ENCODE data around the gene PDE4D. TPM values are rescaled to one million over a fixed set of nuclear protein-coding genes. Genes with fewer than 3 reads are reported as not detected.
A peak's percentile ranks its signal among the peaks of the same experiment; 100 is the strongest.

The PDE4D gene
- polyA plus RNA-seq, 1 donor (not counting 4 experiments of a cell fraction or from before 2014, with no cell fraction given): 3.6 TPM

DNA sequence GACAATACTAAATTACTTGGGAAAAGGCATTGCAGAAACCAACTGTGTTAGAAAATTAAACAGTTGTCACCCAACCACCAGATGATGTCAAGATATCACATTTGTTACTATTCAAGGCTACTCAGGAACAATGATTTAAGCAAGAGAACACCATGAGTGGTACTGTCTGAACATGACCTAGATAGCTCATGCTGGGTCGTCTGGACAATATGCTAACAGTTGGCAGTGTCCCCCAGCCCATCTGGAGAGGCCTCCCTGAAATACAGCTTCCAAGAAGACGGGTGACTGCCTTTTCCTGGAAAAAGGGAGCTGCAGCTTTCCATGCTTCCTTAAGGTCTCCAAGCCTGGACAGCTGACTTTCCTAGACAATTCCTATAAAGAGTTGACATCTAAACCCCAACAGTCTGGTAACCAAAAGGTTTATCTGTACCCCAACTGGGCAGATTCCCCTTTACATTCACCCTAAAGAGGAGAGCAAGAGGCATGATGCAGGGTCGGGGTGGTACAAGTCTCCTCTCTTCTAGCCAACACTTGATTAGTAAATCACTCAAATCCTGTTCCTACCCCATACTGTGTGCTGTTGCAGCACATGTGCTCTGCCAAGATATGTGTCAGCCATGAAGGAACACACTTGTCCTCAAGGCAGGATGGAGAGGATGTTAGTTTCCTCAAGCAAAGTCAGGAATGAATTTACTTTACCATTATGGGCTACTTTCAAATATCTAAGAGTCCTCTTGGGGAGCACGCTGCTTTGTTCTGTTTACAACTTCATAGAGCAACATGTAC, 433.0 kb downstream of the PDE4D start:
- FAIRE-seq: peak; percentile 41
- no peak for DNase-seq (ENCODE audit: low read depth, low spot score)
- H4K20me1 ChIP-seq (ENCODE audit: control insufficient read depth, extremely low read depth, insufficient read depth, low read length): no peaks in the 10 kb centered on the region
- dilution Hi-C loops (cut with MboI; ENCODE audit: extremely low pct_ligation_motif_present, low sequenced_read_pairs): no loop called here
- H3K9ac ChIP-seq (ENCODE audit: control insufficient read depth, extremely low read depth, insufficient read depth, low read length): no peak overlapping the region
- H3K27me3 ChIP-seq (ENCODE audit: control insufficient read depth, extremely low read depth, insufficient read depth, low read length): no peaks in the 10 kb centered on the region
- H3K4me2 ChIP-seq (ENCODE audit: control insufficient read depth, extremely low read depth, insufficient read depth, low read depth, low read length): no peak overlapping the region
- no peaks in the 10 kb centered on the region for H3K79me2 ChIP-seq (ENCODE audit: control insufficient read depth, insufficient read depth, low read length)
- H3K9me3 ChIP-seq (ENCODE audit: control insufficient read depth, low read depth, low read length): no peaks in the 10 kb centered on the region
- TF ChIP-seq, protein P1, sequence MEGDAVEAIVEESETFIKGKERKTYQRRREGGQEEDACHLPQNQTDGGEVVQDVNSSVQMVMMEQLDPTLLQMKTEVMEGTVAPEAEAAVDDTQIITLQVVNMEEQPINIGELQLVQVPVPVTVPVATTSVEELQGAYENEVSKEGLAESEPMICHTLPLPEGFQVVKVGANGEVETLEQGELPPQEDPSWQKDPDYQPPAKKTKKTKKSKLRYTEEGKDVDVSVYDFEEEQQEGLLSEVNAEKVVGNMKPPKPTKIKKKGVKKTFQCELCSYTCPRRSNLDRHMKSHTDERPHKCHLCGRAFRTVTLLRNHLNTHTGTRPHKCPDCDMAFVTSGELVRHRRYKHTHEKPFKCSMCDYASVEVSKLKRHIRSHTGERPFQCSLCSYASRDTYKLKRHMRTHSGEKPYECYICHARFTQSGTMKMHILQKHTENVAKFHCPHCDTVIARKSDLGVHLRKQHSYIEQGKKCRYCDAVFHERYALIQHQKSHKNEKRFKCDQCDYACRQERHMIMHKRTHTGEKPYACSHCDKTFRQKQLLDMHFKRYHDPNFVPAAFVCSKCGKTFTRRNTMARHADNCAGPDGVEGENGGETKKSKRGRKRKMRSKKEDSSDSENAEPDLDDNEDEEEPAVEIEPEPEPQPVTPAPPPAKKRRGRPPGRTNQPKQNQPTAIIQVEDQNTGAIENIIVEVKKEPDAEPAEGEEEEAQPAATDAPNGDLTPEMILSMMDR (optimal IDR thresholded peaks at IDR 0.05 in 1 of 3, IDR thresholded peaks at IDR 0.05 in 1 of 3, conservative IDR thresholded peaks at IDR 0.05 in 1 of 3; ENCODE audit: extremely low read depth in 1 of 3, insufficient read depth in 2 of 3, low read length in 3 of 3): no peak
- no peak for TF ChIP-seq EZH2 (IDR thresholded peaks at IDR 0.05; ENCODE audit: low read length)
- H3K36me3 ChIP-seq (ENCODE audit: control insufficient read depth in 2 of 2, extremely low read depth in 1 of 2, insufficient read depth in 2 of 2, low read length in 2 of 2): no peaks in the 10 kb centered on the region
- H3K4me3 ChIP-seq (ENCODE audit: control insufficient read depth in 2 of 3, extremely low read depth in 1 of 3, insufficient read depth in 2 of 3, low read depth in 1 of 3, low read length in 3 of 3): no peak overlapping the region
- H2AFZ ChIP-seq (ENCODE audit: control insufficient read depth, low read length): no peak overlapping the region
- H3K9me1 ChIP-seq (ENCODE audit: control insufficient read depth, extremely low read depth, insufficient read depth, low read length): no peaks in the 10 kb centered on the region
- H3K4me1 ChIP-seq (ENCODE audit: control insufficient read depth, extremely low read depth, insufficient read depth, low read length): no peaks in the 10 kb centered on the region
- no peak overlapping the region for H3K27ac ChIP-seq (ENCODE audit: control insufficient read depth, insufficient read depth, low read length)

DNA sequence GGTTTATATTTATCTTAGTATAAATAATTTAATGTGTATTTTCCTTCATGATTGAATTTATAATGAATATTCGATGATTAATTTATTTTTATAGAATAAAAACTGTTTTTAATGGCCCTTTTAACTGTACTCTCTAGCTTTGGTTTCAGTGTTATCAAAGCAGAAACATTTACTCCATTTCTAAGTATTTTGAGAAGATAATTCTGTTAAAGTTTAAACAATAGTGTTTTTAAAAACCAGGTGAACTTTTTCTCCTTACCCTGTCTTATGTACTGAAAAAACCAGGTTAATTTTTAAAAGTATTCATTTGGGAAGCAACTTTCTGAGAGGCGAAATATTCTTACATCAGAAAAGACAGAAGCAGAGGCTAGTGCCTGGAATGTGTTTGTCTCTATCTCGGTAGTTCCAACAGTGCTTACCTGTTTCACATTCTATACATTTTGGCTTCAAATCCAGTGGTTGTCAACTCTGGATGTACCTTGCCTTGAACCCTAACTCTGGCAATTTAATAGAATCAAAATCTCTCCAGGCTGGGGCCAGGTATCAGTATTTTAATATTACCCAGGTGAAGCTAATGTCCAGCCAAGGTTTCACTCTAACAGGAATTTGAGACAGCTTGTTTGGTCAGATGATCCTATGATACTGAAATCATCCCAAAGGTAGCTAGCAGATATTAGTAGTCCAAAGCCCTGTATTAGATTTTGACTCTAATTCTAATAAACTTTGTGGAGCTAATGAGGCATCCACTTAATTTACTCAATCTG, 434.4 kb downstream of the PDE4D start:
- no peaks in the 10 kb centered on the region for H3K27me3 ChIP-seq (ENCODE audit: control insufficient read depth, extremely low read depth, insufficient read depth, low read length)
- no peak for FAIRE-seq
- no peaks in the 10 kb centered on the region for H3K9me3 ChIP-seq (ENCODE audit: control insufficient read depth, low read depth, low read length)
- H3K4me3 ChIP-seq (ENCODE audit: control insufficient read depth in 2 of 3, extremely low read depth in 1 of 3, insufficient read depth in 2 of 3, low read depth in 1 of 3, low read length in 3 of 3): no peak overlapping the region
- H4K20me1 ChIP-seq (ENCODE audit: control insufficient read depth, extremely low read depth, insufficient read depth, low read length): no peaks in the 10 kb centered on the region
- H3K36me3 ChIP-seq (ENCODE audit: control insufficient read depth in 2 of 2, extremely low read depth in 1 of 2, insufficient read depth in 2 of 2, low read length in 2 of 2): no peaks in the 10 kb centered on the region
- no peak for DNase-seq (ENCODE audit: low read depth, low spot score)
- H3K4me1 ChIP-seq (ENCODE audit: control insufficient read depth, extremely low read depth, insufficient read depth, low read length): no peaks in the 10 kb centered on the region
- no peak overlapping the region for H2AFZ ChIP-seq (ENCODE audit: control insufficient read depth, low read length)
- H3K27ac ChIP-seq (ENCODE audit: control insufficient read depth, insufficient read depth, low read length): no peak overlapping the region
- no peak overlapping the region for H3K4me2 ChIP-seq (ENCODE audit: control insufficient read depth, extremely low read depth, insufficient read depth, low read depth, low read length)
- no peaks in the 10 kb centered on the region for H3K79me2 ChIP-seq (ENCODE audit: control insufficient read depth, insufficient read depth, low read length)
- H3K9me1 ChIP-seq (ENCODE audit: control insufficient read depth, extremely low read depth, insufficient read depth, low read length): no peaks in the 10 kb centered on the region
- dilution Hi-C loops (cut with MboI; ENCODE audit: extremely low pct_ligation_motif_present, low sequenced_read_pairs): no loop called here
- TF ChIP-seq, protein P1 (optimal IDR thresholded peaks at IDR 0.05 in 1 of 3, IDR thresholded peaks at IDR 0.05 in 1 of 3, conservative IDR thresholded peaks at IDR 0.05 in 1 of 3; ENCODE audit: extremely low read depth in 1 of 3, insufficient read depth in 2 of 3, low read length in 3 of 3): no peak
- TF ChIP-seq EZH2 (IDR thresholded peaks at IDR 0.05; ENCODE audit: low read length): no peak
- no peak overlapping the region for H3K9ac ChIP-seq (ENCODE audit: control insufficient read depth, extremely low read depth, insufficient read depth, low read length)
